ENCODE results near the gene AFG1L.
A peak's percentile ranks its signal among the peaks of the same experiment; 100 is the strongest.
"Not testable (repeated sequence)": the region's sequence is repeated elsewhere in the genome, so short reads cannot be mapped to it uniquely, and the experiment has no call there.

AFG1L gene

DNA sequence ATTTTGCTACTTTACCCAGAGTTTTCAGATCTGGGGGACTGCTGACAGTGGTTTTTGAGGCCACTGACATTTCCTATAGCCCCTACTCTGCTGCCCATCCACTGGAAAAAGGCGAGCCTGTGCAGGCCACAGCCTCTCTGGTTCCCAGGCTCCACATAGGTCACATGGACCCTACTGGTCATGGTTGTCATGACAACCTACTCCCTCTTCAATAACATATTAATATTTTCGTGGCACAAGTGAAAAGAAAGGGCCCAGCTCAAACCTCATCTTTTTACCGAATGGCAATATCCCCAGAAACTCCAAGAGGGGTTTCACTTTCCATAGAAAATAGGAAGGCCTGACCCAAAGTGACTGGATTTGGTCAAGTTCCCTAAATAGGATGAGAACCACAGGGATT, 254.9 kb downstream of the AFG1L start:
- DNase-seq (ENCODE audit: insufficient read length, low spot score) (no peak), FAIRE-seq (no peak)

DNA sequence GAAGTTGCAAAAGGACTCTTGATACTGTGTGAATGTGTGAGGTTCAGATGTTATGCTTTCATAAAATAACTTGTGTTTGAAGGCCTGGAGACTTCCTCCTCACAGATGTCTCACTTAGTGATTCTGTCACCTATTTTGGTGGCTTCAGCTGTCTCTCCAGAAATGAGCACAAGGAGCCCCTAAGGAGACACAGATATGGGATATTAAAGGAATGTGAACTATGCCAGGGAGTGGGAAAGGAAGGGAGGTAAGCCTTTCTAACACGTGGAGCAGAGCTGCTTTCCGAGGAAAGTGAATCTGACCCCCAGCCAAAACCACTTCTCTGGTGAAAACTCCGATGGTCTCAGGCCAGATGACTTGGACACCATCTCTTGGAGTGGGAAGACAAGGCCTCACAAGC, 255.4 kb downstream of the AFG1L start:
- FAIRE-seq (no peak), DNase-seq (ENCODE audit: insufficient read length, low spot score) (no peak)

DNA sequence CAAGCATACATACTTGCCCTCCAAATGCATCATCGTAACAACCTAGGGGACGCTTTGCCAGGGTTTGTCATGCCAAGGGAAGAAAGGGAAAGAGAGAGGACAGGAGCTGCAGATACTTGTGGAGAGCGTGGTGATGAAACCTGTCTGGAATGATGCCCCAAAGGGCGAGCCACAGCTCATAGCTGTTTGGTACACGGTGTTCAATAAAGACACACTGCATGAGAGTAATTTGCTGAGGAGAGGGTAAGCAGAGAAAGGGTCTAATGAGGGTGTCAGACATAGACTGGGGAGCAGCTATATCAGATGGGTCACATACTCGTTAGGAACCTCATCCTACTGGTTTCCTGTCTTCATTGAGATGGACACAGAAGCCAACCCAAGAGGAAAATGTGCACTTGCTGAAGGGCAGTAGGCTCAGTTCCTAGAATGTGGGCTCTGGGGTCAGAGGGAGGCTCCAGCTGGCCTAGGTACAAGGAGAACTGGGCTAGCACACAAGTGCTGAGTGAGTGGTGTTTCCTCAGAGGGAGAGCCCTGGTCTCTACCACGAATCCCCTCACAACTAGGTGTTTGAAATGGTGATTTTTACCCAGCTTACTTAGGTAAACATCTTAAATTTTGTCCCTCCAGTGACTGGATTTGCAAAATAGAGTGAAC, 260.7 kb downstream of the AFG1L start:
- FAIRE-seq (no peak), DNase-seq (ENCODE audit: insufficient read length, low spot score) (no peak)

DNA sequence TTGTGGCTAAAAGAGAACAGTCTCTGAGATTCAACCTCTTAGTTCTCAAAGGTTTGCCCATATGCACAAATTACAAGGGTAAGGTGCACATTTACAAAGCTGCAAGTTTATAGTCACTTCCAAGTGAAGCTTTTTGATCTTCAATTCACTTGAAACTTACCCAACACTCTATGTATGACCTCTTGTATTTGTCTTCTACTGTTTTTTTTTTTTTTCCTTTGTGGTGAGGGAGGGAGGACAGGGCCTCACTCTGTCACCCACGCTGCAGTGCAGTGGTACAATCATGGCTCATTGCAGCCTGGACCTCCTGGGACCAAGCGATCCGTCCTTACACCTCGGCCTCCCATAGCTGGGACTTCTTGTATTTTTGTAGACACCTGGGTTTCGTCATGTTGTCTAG, 261.4 kb downstream of the AFG1L start:
- peak; percentile 21 for FAIRE-seq
- DNase-seq (ENCODE audit: insufficient read length, low spot score): no peak

DNA sequence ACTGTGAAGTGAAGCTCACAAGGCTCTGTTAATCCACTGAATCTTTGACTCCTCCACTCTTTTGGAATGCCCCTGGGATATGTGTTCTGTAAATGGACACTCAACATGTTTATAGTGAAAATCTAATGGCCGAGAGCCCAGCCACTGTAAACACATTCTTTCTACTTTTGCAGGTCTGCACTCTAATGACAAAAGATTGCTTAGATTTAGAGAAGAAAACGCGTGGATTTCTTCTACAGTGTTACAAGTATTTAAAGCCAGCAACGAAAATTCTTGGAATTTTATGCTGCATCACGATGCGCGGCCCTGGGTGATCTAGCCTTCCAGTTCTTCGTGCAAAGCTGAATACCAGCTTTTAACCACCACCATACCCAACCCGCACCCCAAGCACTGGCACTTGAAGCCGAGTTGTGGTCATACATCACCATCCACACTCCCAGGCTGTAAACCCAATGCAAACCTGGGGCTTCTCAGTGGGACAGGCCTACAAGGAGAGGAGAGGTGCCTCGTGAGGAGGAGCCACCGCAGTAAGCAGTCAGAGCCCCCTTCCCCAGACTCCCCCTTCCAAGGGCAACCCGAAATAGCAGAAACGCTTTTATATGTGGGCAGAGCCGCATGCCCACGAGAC, 262.1 kb downstream of the AFG1L start:
- no peak for DNase-seq (ENCODE audit: insufficient read length, low spot score)
- no peak for FAIRE-seq

DNA sequence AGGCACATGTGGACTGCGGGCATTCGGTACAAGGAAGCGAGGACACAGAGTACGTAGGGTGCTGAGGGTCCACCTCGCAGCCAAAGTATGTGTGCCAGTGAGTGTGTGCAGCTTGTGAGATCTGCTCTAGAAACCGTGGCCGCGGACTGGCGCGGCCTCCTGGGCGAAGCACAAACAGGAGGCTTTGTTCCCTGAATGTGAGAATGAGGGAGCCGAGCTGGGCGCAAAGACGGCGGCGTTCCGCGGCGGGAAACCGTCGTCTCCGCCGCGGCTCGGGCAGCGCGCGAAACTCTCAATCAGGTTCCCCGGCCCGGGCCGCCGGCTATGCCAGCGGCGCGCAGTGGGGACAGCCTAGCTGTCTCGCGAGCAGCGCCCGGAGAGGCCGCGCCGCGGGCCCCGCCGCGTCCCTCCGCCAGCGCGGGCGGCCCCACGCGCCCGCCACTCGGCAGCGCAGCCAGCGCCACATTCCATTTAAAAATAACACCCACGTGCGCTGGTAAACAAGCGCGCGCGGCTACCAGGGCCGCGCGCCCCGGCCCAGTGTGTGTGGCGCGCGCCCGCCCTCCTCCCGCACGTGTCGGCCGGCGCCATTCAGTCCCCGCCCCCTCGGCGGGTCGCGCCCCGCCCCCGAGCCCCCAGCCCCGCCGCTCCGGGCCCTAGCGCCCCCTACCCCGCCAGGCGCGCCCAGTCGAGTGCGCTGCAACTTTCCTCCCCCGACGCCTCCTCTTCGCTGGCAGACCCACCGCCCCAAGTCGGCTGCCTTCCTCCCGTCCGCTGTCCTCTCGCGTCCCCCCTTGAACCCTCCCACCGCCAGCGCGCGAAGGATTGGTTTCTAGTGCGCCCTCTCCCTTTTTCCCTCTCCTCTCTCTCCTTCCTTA, 262.9 kb downstream of the AFG1L start:
- FAIRE-seq (no peak), DNase-seq (ENCODE audit: insufficient read length, low spot score) (no peak)

DNA sequence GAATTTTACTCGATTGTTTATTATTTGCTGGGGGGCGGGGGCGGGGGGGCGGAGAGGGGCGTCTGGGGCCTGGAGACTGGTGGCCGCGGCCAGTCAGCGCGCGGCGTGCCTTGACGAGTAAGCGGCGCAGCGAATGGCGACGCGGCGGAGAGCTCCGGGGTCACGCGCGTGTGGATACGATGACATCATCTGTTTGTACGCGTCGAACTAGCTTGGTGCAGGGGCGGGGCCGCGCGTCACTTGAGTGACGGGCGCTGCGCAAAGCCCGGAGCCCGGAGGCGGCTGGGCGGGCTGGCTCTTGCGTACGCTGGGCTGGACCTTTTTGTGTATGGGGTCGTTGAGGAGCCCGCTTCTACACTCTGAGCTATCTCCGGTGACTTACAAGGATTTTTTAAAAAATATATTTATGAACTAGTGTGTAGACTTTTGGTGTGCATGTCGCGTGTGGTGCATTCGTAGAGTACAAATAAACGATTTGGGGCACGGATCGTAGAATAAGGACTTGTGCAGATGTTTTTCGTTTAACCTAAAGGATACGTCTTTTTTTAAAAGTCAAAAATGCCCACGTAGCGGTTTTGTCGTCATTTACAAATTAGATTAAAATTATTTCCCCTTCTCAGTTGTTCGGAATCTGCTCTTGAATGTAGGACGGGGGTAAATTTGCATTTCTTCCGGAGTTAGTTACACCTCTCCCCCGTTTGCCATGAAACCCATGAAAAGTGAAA, 263.7 kb downstream of the AFG1L start:
- FAIRE-seq (peak; percentile 87), DNase-seq (ENCODE audit: insufficient read length, low spot score) (peak; percentile 79)

DNA sequence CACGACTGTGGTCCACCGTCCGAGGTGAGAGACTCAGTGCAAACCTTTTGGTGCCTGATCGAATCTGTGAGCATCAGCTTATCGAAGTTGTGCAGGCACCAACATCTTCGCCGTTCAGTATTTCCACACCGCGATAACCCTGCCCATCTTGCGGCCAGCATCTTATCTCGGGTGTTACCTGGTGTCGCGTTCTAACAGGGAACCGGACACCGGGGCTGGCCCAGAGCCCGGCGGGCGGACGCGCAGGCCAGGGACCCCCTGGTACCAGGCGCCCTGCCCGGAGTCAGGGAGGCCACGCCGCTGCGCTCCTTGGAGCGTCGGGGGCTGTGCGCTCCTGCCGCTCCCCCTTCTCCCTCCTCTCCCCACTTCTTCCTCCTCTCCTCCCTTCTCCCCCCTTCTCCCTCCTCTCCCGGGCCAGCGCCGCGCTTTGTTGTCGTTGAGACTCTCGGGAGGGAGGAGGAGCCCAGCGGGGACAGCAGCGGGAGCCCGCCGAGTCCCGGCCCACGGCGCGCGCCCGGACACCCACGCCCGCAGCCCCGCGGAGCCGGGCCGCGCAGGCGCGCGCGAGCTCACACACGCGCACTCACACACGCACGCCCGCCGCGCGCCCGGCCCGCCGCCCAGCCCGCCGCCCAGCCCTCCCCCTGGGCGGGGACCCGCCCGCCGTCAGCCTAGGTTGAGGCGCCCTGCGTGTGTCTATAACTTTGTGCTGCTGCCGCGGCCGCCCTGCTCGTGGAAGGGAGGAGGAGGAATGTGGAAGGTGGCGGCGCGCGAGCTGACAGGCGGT, 264.4 kb downstream of the AFG1L start:
- no peak for FAIRE-seq
- peak; percentile 79 for DNase-seq (ENCODE audit: insufficient read length, low spot score)

DNA sequence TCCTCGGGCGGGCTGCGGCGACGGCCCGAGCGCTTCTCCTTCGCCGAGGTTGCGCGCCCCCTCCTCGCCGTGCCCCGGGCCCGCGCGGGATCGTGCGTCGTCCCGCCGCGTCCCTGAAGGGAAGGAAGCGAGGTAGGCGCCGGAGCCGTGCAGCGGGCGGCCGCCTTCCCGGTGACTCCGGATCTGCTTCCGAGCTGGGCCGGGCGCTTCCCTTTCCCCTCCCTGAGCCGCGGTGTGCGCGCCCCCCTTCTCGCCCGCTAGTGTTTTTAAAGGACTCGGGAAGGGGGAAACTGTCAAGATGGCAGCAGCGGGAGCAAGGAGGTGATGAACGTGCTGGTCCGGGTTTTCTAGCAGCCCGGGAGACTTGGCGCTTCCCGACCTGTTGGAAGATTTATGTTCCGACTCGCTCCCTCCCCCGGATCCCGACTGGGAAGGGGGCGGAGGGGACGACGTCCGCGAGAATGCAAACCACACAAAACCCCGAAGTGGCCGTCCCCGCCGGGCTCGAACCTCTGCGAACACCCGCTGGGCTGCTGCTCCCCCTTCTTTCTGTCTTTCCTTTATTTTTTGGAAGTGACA, 265.1 kb downstream of the AFG1L start:
- no peak for FAIRE-seq
- DNase-seq (ENCODE audit: insufficient read length, low spot score): no peak

DNA sequence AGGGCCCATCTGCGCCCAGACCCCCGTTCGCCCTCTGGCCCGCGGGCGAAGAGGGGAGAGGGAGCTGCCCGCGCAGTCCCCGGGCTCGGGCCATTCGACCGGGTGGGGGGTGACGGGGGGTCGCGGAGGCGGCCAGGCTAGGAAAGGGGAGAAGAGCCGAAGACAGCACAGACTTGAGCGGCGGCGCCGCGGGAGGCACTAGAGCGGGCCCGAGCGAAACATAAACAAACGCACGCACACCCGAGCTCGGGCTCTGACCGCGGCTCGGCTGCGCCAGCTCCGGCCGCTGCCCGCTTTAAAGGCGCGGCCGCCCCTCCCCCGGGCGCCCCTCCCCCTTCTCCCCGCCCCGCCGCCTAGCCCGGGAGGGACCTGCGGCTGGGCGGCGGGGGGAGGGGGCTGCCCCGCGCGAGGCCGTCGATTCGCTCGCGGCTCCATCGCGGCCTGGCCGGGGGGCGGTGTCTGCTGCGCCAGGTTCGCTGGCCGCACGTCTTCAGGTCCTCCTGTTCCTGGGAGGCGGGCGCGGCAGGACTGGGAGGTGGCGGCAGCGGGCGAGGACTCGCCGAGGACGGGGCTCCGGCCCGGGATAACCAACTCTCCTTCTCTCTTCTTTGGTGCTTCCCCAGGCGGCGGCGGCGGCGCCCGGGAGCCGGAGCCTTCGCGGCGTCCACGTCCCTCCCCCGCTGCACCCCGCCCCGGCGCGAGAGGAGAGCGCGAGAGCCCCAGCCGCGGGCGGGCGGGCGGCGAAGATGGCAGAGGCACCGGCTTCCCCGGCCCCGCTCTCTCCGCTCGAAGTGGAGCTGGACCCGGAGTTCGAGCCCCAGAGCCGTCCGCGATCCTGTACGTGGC, 265.8 kb downstream of the AFG1L start, which contains the start of gene FOXO3:
FOXO3 (plus strand) TSS at position 455 of the 846 bp plus-strand sequence; CDS start at position 747, 292 bp downstream.
- FAIRE-seq (no peak), DNase-seq (ENCODE audit: insufficient read length, low spot score) (no peak)

DNA sequence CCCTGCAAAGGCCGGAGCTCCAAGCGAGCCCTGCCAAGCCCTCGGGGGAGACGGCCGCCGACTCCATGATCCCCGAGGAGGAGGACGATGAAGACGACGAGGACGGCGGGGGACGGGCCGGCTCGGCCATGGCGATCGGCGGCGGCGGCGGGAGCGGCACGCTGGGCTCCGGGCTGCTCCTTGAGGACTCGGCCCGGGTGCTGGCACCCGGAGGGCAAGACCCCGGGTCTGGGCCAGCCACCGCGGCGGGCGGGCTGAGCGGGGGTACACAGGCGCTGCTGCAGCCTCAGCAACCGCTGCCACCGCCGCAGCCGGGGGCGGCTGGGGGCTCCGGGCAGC, 266.4 kb downstream of the AFG1L start:
- FAIRE-seq; DNase-seq (ENCODE audit: insufficient read length, low spot score): not testable (repeated sequence)

DNA sequence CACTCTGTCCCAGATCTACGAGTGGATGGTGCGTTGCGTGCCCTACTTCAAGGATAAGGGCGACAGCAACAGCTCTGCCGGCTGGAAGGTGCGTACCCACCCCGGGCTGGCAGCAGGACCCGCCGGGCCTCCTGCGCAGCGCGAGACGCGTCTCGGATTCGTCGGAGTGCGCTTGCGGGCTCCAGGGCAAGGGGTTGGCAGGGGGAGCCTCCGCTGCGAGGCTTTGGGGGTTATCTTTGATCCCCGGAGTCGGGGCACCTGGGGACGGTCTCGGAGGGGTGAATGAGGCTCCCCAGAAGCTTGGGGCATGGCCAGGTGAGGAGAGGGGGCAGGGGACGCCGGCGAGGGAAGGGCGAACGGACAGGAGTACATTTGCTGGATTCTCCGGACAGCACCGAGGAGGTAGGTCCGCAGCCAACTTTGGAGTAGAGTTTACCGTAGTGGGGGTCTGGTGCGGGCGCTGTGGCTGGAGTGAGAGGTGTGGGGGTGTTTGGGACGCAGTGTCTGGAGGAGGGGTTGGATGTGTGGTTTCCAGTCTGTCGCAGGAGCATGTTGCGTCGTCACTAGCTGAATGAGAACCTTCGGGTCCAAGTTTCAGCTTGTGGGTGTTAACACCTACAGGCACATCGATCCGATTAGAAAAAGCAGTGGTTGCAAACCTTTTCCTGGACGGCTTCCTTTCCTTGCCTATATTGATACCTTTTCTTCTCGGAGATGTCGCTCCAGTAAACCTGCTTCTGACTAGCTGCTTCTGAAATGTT, 267.1 kb downstream of the AFG1L start:
- FAIRE-seq (no peak), DNase-seq (ENCODE audit: insufficient read length, low spot score) (no peak)

DNA sequence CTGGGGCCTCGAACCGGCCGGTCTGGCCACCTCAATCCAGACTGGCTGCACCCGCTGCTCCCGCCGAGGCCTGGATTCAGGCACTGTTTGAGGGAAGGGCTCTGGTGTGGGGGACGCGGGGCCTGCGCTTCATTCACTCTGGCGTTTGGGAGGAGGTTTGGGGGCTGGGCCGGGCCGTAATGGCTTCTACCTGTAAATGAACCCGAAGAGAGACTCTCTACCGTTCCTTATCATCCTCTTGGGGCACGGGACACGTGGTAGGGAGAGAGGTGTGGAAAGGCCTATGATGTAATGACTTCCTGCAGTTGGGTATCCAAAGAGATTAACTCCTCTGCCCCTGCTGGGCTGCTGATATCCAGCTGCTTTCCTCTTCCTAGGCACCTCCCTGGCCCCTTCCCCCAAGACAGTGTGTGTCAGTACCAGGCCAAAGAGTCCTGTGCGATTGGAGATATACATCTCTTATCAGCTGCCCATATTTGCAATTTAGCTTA, 267.7 kb downstream of the AFG1L start:
- DNase-seq (ENCODE audit: insufficient read length, low spot score) (no peak), FAIRE-seq (no peak)

DNA sequence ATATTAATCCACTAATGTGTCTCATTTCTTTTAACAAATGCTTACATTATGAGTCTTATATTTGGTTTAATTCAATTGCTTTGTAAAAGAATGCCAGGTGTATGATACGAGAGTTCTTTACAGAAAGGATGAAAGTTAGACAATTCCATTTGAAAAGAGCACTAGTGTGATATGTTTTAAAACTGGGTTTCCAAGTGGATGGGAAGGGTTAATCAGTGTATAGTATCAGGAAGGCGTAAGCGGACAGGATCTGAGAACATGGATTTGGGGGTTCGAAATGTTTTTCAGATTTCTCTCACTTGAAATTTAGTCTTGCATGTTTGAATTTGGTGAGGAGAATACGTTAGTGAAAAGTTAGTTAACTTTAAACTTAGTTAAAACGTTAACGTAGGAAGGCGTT, 268.4 kb downstream of the AFG1L start:
- FAIRE-seq: no peak
- DNase-seq (ENCODE audit: insufficient read length, low spot score): no peak

DNA sequence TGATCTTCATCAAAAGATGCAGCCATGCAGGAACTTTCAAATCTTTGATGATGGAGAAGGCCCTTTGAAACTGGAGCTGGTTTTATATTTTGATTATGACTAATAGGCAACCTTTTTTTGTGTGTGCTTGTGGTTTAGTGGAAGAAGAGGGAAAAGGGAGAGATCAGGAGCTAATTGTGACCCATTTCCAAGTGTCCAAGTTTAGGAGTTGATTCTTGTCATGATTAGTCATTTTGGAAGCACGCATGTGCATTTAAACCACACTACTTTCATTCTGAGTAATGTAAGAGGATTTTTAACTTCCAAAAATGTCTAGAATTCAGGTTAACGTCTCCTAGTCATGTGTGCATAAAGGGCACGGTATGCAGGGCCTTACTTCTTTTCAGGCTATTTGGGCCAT, 269.3 kb downstream of the AFG1L start:
- FAIRE-seq (peak; percentile 75), DNase-seq (ENCODE audit: insufficient read length, low spot score) (no peak)

DNA sequence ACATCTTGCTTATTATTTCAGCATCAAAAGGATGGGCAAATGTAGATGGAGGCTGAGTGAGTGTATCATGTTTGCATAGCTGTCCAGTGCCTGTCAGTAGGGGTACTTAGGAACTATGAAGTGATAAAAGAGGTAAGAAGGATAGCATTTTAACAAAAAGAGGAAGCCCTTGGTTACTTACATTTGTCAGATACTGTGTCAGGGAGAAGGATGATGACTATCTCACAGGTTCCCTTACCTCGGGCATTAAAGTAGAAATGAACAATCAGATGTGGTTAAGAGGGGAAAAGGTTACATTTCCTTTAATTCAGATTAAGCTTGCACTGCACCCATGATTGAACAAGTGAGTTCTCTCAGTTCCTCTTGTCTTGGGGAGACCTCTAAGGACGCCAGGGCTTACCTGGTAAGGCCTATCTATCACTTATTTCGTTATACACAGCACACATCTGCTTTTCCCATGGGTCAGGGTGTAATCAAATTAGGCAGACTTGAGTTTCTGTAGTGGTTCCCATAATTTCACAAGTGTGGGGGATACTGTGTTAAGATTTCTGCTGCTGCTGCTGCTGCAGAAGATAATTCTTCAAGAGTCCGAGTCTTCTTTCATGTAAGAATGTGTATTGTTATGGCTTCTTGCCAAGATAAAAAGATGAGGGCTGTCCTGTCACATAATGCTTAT, 270.4 kb downstream of the AFG1L start:
- DNase-seq (ENCODE audit: insufficient read length, low spot score) (no peak), FAIRE-seq (peak; percentile 79)

DNA sequence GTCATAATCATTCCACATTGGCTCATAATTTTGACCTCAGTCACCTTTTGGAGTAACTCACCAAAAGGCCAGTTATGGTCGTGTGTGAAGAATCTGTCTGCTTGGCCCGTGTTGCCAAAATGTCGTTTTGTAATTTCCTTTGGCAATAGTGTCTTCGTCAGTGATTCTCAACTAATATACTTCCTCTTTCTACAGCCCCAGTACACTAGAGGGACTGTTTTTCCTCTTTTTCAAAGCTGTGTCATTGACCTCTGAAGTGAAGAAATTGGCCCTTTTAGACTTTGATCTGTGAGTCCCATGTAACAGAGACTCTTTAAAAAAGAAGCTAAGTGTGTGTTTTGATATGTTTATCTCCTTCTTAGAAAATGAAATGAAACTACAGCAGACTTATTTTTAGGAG, 271.0 kb downstream of the AFG1L start:
- DNase-seq (ENCODE audit: insufficient read length, low spot score) (no peak), FAIRE-seq (peak; percentile 66)

DNA sequence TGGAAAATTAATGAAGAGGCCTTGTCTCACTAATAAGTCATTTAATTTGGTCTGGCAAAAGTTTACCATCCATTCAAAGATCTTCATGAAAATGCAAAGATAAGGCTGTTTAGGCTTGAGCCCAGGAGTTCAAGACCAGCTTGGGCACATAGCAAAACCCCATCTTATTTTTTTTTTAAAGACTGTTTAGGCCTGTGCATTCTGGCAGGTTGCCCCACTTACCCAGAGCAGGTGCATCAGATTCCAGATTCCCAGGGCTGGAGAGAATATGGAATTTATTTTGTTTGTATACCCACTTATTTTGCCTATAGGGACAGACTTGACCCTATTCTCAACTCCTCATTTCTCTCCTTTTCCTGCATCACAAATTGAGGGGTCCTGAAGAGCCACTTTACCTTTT, 271.6 kb downstream of the AFG1L start:
- FAIRE-seq: no peak
- no peak for DNase-seq (ENCODE audit: insufficient read length, low spot score)
